Esophagus muscularis mucosa (tissue), 4 donors: ENCODE data around the gene PLSCR4. TPM values are rescaled to one million over a fixed set of nuclear protein-coding genes. Genes with fewer than 3 reads are reported as not detected.
A peak's percentile ranks its signal among the peaks of the same experiment; 100 is the strongest.

Source experiments
- DNase-seq: peaks from one replicate; pipeline ENCODE4 v3.0.0-alpha.2; 2017; ENCODE audit errors: extremely low spot score
- H3K27ac ChIP-seq, 4 donors: fragments of 200-600 bp; sonication (generic); replicated peaks in 1 of 4; 1 replicate in 3 of 4; 2 replicates in 1 of 4; pipeline ENCODE4 v1.5.1; 2016 to 2019; ENCODE audit warnings: mild to moderate bottlenecking in 1 of 4
- H3K27me3 ChIP-seq, 4 donors: fragments of 200-600 bp; sonication (generic); one replicate each; pipeline versions ENCODE4 v1.5.1 to v1.6.0; 2016 to 2019
- H3K36me3 ChIP-seq, 4 donors: fragments of 200-600 bp; sonication (generic); one replicate each; pipeline ENCODE4 v1.5.1; 2016 to 2019
- H3K4me1 ChIP-seq, 4 donors: fragments of 200-600 bp; sonication (generic); one replicate each; pipeline ENCODE4 v1.5.1; 2016 to 2019
- H3K4me3 ChIP-seq, 4 donors: fragments of 200-600 bp; sonication (generic); 1 replicate in 2 of 4; 2 replicates in 2 of 4; pipeline ENCODE4 v1.5.1; 2016 to 2019; ENCODE audit warnings: mild to moderate bottlenecking in 4 of 4, moderate library complexity in 1 of 4
- H3K9me3 ChIP-seq, 4 donors: fragments of 200-600 bp; sonication (generic); 1 replicate in 3 of 4; 2 replicates in 1 of 4; pipeline ENCODE4 v1.5.1; 2016 to 2019
- EP300 ChIP-seq: sonication (generic); formaldehyde crosslinking; IDR thresholded peaks from one replicate; pipeline ENCODE4 v1.6.1; 2017; ENCODE audit warnings: antibody characterized with exemption
- POLR2A ChIP-seq: fragments of 450-650 bp; IDR thresholded peaks from one replicate; pipeline ENCODE4 v1.6.1; 2017; ENCODE audit warnings: antibody characterized with exemption, moderate library complexity, mild to moderate bottlenecking, low read depth
- POLR2AphosphoS5 ChIP-seq, 2 donors: sonication (generic); formaldehyde crosslinking; IDR thresholded peaks; one replicate each; pipeline ENCODE4 v1.6.1; 2017; ENCODE audit warnings: antibody characterized with exemption in 2 of 2
- WGBS: methylation state at CpG from one replicate; pipeline ENCODE4 v1.1.5; 2018; 5-methylcytosine and 5-hydroxymethylcytosine counted together
- intact Hi-C: fragments of 100-400 bp; cut with DNase I; formaldehyde crosslinking; loops from one replicate; pipeline ENCODE4 v1.15.1; 2023
- total RNA-seq, 4 donors: library from RNA; depleted of rRNA; stranded (reverse); fragments of >200 nt; gene quantifications; one replicate each; pipeline versions ENCODE4 v1.1.0 to v1.2.1, GENCODE V29; 2016
- TF ChIP-seq, protein P1 (sequence below), 3 experiments: fragments of 200-600 bp in 2 of 3; fragments of 450-650 bp in 1 of 3; sonication (generic) in 2 of 3; IDR thresholded peaks; one replicate each; pipeline ENCODE4 v1.5.1; 2017 to 2019; ENCODE audit warnings: antibody characterized with exemption in 3 of 3, mild to moderate bottlenecking in 2 of 3, moderate library complexity in 1 of 3

The PLSCR4 gene
- total RNA-seq, 4 donors from 2014 or later: 43.5 to 71.4 (median 63.0) TPM

DNA sequence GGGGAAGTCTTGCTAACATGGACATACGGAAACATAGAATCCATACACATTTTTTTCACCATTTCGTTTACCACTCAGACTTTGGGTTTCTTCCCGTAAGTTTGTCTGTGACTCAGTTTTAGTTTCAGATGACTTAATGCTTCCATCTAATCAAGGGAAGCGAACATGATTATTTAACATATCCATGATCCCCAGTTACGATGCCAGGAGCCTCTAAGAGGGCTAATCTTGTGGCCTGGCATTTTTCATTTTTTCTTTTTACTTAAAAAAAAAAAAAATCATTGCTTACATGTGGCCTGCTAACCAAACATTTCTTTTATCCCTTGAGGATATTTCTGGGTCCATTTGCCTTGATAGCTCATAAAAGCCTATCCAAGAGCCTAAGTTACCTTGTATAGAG lies 69.7 kb downstream of the PLSCR4 start:
- Histone ChIP-seq H3K4me3 (no peak overlapping the region), H3K27me3 (no peaks in the 10 kb centered on the region), H3K4me1 (peaks cover 0 to 10% (median 1%) of the 10 kb centered on the region in 4 donors), H3K27ac (no peak overlapping the region), H3K9me3 (no peaks in the 10 kb centered on the region), H3K36me3 (peaks cover 0 to 4% (median 0%) of the 10 kb centered on the region in 4 donors)
- TF ChIP-seq POLR2AphosphoS5 (IDR thresholded peaks at IDR 0.05) (no peak), POLR2A (no peak), EP300 (no peak)
- TF ChIP-seq, protein P1, sequence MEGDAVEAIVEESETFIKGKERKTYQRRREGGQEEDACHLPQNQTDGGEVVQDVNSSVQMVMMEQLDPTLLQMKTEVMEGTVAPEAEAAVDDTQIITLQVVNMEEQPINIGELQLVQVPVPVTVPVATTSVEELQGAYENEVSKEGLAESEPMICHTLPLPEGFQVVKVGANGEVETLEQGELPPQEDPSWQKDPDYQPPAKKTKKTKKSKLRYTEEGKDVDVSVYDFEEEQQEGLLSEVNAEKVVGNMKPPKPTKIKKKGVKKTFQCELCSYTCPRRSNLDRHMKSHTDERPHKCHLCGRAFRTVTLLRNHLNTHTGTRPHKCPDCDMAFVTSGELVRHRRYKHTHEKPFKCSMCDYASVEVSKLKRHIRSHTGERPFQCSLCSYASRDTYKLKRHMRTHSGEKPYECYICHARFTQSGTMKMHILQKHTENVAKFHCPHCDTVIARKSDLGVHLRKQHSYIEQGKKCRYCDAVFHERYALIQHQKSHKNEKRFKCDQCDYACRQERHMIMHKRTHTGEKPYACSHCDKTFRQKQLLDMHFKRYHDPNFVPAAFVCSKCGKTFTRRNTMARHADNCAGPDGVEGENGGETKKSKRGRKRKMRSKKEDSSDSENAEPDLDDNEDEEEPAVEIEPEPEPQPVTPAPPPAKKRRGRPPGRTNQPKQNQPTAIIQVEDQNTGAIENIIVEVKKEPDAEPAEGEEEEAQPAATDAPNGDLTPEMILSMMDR (IDR thresholded peaks at IDR 0.05): no peak
- intact Hi-C loops: loop anchor here (10.0 kb wide), 1 partner anchor 406 kb away; no protein-coding TSS in a partner anchor
- no peak for DNase-seq
- 93% methylated on average over 5 of the region's 5 CpGs for WGBS

DNA sequence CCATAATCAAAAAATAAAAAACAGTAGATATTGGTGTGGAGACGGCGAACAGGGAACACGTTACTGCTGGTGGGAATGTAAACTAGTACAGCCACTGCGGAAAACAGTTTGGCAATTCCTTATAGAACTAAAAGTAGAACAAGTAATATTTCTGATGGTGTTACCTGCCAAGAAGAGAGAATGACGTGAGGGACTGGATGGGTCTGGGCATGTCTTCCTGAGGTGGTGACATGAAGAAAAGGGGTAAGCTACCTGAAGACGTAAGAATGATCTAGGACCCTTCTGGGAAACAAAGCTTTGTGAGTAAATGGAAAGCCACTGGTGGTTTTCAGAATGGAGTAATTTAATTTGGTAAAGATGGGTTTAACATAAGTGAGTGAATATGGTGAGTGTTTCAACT lies 70.5 kb downstream of the PLSCR4 start:
- H3K27ac ChIP-seq: no peak overlapping the region
- TF ChIP-seq POLR2A (no peak), EP300 (no peak), POLR2AphosphoS5 (IDR thresholded peaks at IDR 0.05) (no peak)
- WGBS: 88% methylated on average over 6 of the region's 6 CpGs
- intact Hi-C loops: loop anchor here (10.0 kb wide), 1 partner anchor 406 kb away; no protein-coding TSS in a partner anchor
- H3K4me3 ChIP-seq: no peak overlapping the region
- H3K9me3 ChIP-seq: no peaks in the 10 kb centered on the region
- DNase-seq: no peak
- H3K27me3 ChIP-seq: no peaks in the 10 kb centered on the region
- H3K36me3 ChIP-seq: peaks cover 0 to 4% (median 0%) of the 10 kb centered on the region in 4 donors
- peaks cover 0 to 10% (median 1%) of the 10 kb centered on the region in 4 donors for H3K4me1 ChIP-seq

DNA sequence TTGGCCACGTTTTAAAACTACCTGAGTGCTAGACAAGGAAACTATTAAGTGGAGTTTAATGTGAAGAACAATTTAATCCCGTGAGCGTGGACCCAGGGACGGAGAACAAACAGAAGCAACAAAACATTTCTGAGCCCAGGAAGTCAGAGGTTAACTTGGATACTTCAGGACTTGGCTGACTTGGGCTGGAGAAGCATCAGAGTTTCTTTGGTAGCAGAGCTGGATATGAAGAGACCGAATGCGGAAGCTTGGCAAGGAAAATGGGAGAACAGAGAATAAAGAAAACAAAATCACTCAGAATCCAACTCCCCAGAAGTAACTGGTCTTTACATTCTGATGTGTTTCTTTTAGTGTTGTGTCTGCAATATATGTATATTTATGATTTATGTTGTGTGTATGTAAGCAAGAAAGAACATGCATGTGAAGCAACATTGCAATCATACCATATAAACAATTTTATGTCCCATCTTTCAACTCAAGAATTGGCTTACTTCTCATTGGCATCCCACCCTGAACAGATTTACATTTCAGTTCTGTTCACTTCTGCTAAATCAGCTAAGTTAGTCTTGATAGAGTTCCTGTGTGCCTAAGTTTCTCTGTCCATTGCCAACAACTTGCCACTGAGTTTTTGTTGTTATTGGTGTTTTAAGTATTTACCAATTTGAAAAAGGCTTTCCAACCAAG lies 72.8 kb downstream of the PLSCR4 start:
- Histone ChIP-seq H3K4me3 (no peak overlapping the region), H3K27me3 (no peaks in the 10 kb centered on the region), H3K36me3 (peaks cover 0 to 4% (median 0%) of the 10 kb centered on the region in 4 donors), H3K27ac (peak overlapping the region in 1 of 4 donors; percentile 15), H3K9me3 (no peaks in the 10 kb centered on the region), H3K4me1 (peaks cover 0 to 6% (median 1%) of the 10 kb centered on the region in 4 donors)
- intact Hi-C loops: no loop called here
- 70% methylated on average over 6 of the region's 6 CpGs for WGBS
- DNase-seq: no peak
- TF ChIP-seq EP300 (no peak), POLR2A (no peak), POLR2AphosphoS5 (IDR thresholded peaks at IDR 0.05) (no peak)
- TF ChIP-seq, protein P1 (IDR thresholded peaks at IDR 0.05): no peak

DNA sequence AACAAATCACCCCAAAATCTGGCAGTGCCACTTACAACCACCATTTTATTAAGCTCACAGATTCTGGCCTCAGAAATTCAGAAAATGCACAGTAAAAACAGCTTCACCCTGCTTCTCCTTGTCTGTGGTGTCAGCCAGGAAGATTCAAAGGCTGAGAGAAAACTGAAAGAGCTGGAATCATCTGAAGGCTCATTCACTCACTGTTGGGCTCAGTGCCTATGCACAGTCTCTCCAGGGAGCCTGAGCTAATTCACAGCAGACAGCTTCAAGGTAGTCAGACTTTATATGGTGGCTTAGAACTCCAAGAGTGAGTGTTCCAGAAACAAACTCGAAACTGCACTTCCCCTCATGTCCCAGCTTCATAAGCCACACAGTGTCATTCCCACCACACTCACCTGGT lies 73.4 kb downstream of the PLSCR4 start:
- 40% methylated on average over 1 of the region's 1 CpG for WGBS
- H3K9me3 ChIP-seq: no peaks in the 10 kb centered on the region
- no peaks in the 10 kb centered on the region for H3K27me3 ChIP-seq
- peaks cover 0 to 6% (median 1%) of the 10 kb centered on the region in 4 donors for H3K4me1 ChIP-seq
- DNase-seq: no peak
- intact Hi-C loops: no loop called here
- no peak overlapping the region for H3K4me3 ChIP-seq
- no peak for TF ChIP-seq POLR2A
- TF ChIP-seq, protein P1 (IDR thresholded peaks at IDR 0.05): no peak
- peaks cover 0 to under 1% (median 0%) of the 10 kb centered on the region in 4 donors for H3K36me3 ChIP-seq
- peak overlapping the region in 1 of 4 donors; percentile 15 for H3K27ac ChIP-seq

DNA sequence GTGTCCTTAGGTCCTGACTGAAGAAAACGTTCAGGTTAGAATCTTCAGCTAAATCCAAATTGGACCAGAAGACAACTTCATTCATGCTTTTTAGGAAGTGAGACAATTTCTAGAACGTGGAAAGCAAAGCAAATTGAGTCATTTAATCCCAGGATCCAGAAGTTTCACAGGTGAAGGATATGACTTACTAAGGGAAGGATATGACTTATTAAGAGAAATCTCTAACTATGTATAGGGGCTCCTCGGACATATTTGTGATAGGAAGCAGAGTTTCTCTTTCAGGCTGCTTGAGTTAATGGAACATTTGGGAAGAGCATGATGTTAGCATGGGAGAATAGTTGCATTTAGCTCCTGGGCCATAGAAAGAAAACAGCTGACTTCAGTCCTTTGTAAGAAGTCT lies 73.8 kb downstream of the PLSCR4 start:
- Histone ChIP-seq H3K27ac (peak overlapping the region in 1 of 4 donors; percentile 15), H3K36me3 (no peaks in the 10 kb centered on the region), H3K4me1 (peaks cover 0 to 6% (median 1%) of the 10 kb centered on the region in 4 donors), H3K27me3 (no peaks in the 10 kb centered on the region), H3K4me3 (no peak overlapping the region), H3K9me3 (no peaks in the 10 kb centered on the region)
- no peak for TF ChIP-seq POLR2AphosphoS5 (IDR thresholded peaks at IDR 0.05)
- no peak for TF ChIP-seq POLR2A
- TF ChIP-seq, protein P1 (IDR thresholded peaks at IDR 0.05): no peak
- no peak for TF ChIP-seq EP300
- DNase-seq: no peak
- 88% methylated on average over 3 of the region's 3 CpGs for WGBS
- intact Hi-C loops: no loop called here
